HG02642 (cell line): ENCODE results near the gene SLC38A10.

Experiments used
- ATAC-seq: cut with Tn5 transposase; IDR thresholded peaks from one replicate; pipeline ENCODE4 v1.9.1; 2021; ENCODE audit warnings: mild to moderate bottlenecking; ENCODE audit not compliant: unreplicated experiment, poor library complexity

The SLC38A10 gene

DNA sequence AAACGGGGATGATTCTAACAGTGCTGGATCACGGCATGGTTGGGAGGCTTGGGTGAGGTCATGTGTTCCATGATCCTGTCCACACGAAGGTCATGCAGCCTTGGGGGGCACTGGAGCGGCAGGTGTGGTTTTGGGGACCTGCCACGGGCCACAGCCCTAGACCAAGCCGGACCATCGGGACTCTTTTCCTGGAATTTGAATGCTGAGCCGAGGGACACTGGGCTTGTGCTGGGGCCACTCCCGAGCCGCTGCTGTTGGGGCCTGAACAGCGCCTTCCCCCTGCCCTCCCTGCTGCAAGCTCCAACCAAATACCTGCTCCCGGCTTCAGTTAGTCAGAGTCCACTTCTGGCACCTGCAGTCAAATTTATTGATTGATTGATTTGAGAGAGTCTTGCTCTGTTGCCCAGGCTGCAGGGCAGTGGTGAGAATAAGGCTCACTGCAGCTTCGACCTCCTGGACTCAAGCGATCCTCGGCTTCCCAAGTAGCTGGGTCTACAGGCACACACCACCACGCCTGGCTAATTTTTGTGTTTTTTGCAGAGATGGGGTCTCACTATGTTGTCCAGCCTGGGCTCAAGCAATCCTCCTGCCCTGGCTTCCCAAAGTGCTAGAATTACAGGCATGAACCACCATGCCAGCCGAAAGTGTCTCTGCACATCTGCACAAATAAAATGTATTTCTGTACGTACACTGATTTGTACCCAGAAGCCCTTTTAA lies 37.2 kb upstream of the SLC38A10 start:
- no peak for ATAC-seq

GRCh38 chr17:81331527-81332043 lies 36.5 kb upstream of the SLC38A10 start:
- ATAC-seq: no peak

DNA sequence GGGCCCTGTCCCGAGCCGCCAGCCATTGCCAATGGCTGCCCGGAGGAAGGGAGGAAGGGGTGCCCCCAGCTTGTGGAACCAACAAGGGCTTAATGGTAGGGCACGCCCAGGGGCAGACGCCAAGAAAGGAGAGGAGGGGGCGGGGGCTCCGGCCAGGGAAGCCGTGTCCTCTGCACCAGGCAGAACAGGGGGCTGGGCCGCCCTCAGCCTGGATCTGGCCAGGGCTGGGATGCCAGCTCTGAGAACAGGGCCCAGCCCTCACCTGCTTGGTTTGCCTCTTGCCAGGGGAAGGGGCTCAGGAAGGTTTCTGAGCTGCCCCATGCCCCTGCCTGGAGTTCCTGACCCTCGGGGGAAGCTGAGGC lies 35.8 kb upstream of the SLC38A10 start:
- no peak for ATAC-seq

DNA sequence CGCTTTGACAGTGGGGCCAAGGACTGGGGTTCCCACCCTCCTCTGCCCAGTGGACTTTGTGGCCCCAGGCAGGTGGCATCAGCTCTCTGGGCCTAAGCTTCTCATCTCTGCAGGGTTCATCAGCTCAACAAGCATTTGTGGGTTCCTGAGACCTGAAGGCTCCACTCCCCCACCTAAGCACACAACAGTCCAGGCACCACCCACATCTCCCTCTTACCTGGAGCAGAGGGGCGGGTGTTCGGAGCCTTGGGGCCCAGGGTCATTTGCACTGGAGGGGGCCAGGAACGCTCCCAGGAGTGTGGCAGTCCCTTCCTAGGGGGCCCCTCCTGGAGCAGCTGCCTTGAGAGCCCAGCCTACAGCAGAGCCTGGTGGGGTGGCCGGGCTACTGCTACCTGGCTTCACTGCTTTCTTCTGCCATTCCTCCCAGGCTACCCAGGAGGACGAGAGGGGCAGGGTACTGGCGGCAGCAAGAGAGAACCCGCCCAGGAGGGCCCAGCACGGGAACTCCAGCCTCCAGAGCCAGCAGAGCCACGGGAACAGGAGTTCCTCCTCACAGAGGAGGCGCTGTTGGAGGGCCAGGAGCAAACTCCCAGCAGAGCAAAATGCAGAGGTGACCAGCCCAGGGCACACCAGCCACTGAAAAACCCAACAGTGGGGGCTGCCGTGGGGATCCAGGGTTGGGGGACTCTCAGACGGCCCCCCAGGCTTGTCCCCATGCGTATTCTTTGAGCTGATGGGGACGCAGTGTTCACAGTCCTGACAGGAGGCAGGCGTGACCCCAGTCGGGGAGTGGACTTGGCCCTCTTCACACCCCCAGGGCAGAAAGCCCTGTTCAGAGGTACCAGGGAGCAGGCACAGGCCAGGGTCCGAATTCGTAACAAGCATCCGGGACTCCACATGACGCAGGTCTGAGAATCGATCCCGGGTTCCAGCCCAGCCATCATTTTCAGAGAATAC lies 35.1 kb upstream of the SLC38A10 start:
- no peak for ATAC-seq

DNA sequence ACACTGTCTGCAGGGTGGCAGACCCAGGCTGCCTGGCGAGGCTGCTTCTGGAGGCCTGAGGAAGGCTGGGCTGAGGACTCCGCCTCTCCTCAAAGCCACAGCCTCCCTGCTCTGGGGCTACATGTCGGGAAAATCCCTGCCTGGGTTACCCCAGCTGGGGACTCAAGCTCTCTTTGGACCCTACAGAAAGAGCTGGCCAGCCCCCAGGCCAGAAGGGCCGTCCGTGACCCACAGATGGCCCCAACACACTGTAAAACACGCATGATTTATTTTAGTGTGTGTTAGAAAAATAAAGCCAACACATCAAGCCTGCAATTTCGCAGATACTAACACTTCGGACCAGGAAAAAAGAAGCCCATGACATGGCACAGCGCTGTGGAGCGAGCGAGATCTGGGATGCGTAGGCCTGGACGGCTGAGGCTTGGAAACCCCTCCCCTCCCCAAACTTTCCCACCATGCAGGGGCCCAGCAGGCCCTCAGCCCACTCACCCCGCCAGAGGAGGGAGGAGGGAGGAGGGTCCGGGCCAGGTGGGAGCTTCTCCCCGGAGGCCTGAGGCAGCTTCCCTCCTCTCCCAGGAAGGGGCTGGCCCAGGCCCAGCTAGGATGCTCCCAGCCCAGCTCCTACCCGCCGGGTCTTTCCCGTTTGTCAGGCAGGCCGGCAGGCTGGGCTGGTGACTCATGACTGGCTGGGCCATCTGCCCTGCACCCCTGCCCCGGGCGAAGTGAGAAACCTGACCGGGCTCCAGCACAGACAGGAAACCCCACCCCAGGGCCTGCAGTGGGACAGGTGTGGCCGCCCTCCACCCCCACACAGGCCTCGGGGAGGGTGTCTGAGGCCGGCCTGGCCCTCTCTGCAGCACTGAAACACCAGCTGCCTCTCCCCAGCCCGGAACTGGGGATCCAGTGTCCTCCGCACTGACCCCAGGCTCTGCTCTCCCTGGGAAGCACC lies 34.1 kb upstream of the SLC38A10 start:
- ATAC-seq: no peak

DNA sequence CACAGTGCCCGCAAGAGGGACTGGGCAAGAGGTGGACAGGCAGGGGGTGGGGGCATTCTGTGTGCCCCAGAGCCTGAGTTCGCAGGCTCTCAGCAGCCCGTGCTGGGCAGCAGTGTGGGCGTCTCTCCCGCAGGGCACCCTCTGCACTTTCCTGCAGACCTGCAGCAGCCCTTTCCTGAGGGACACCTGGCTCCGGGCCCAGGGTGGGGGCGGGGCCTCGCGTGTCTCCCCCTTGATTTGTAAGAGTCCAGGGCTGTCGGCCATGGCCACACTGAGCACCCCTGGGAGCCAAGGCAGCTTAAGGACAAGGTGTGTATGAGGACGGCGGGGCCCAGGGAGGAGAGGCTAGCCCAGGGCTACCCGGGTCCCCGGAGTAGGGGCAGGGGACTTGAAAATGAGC lies 33.4 kb upstream of the SLC38A10 start:
- no peak for ATAC-seq

GRCh38 chr17:81325714-81326358 lies 30.7 kb upstream of the SLC38A10 start:
- no peak for ATAC-seq

DNA sequence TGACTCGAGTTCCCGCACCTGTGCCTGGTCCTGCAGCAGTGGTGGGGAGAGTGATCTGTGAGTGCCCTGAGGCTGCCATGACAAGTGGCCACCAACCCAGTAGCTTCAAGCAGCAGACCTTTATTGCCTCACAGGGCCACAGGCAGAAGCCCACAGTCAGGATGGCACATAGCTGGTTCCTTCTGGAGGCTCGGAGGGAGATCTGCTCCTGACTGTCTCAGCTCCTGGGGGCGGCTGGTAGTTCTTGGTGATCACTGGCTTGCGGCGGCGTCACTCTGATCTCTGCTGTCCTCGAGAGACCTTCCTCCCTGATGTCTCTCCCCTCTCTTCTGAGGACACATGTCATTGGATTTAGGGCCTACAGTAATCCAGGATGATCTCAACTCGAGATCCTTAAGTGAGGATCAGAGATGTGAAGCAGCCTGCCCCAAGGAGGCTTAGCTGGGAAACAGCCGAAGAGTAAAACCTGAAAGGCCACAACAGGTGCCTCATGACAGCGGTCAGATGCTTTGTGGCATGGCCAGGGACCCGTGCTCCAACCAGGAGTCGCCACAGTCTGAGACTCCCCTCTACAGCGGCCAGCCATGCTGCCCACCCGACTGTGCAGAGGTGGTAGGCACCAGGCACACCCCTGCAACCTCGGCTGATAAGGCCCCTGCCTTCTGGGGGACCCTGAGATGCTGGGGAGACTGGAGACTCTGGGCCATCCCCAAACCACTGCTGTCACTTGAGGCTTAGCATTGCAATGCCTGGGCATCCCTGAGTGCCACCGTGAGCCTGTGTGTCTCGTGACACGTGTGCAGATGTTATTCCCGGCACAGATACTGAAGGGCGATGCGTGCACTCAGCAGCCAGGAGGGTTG lies 30.0 kb upstream of the SLC38A10 start:
- no peak for ATAC-seq

DNA sequence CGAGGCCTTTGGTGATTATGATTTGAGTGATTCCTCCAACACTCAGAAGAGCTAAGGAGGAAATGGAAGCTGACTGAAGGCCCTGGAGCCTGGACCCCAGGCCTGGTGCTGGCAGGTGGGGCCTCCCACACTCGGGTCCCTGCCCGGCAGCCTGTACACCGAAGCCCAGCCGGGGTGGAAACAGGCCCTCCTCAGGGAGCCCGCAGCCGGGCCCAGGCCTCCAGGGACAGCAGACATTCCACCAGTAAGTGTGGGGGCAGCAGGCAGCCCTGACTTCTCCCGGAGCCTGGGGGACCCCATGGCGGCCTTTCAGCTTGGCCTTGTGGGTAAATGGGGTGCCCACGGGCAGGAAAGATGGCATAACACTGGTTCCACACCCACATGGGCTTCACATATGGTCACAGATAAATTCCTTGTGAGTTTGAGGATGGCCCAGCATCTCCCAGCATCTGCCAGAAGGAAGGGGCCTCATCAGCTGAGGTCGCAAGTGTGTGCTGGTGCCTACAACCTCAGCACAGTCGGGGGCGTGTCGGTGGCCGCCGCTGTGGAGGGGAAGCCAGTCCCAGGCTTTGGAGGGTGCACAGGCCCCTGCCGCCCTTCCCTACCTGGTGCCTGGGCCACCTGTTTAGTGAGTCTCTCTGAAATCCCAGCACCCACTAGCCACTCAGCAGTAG lies 29.2 kb upstream of the SLC38A10 start:
- ATAC-seq: no peak

DNA sequence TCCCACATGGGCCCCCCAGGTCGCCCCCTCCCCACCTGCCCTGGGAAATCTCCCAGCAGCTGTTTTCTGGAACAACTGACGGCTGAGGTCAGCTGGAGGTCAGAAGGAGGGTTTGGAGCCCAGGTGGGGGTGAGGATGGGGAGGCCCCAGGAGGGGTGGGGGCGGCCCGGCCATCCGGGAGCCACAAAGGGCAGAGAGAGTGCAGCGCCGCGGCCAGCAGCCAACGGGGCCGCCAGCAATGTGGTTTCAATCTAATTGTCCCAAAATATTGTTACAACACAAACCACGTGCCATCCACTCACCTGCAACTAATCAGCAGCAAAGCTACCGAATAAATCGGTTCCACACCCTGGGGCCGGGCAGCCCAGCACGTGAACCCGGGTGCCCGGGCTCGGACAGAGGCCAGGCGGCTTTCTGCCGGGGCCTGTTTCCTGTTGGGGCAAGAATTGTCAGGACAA lies 28.3 kb upstream of the SLC38A10 start:
- no peak for ATAC-seq

DNA sequence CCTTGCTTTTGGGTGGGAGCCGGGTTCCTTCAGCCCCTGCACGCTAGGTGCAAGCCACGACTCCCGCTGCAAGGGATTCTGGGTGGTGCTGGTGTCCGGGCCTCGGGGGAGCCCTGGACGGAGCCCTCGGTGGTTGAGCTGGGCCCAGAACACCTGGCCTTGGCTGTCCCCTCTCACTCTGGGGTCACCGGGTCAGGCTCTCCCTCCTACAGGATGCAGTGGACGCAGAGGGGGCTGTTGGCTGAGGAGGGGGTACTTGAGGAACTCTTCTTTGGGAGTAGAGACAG lies 27.9 kb upstream of the SLC38A10 start:
- no peak for ATAC-seq

GRCh38 chr17:81322271-81323082 lies 27.4 kb upstream of the SLC38A10 start:
- no peak for ATAC-seq

DNA sequence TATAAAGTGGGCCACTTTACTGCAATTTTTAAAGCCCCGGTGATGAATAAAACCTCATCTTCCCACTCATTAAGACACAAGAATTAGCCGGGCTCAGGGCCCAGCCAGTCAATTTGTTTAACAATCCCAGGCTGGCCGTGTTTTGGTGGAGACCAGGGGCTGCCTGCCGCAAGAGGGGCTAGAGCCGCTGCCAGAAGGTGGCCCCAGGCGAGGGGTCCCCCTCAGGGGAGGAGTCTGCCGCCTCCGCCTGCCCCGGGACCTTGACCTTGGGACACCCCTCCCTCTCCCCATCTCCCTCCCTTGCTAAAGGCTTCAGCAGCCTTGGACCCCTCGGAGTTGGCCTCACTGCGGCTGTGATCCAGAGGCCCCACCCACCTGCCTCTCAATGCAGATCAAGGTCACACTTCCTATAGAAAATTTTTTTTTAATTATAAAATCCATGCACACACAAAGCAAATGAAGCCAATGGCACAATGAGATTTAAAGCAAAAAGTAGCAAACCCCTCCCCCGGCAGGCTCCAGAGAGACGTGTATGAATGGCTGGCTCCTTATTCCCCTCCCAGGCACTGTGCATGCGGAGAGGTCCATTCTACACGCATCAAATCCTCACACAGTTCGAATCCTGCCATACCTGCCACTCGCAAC lies 23.0 kb upstream of the SLC38A10 start:
- no peak for ATAC-seq

GRCh38 chr17:81317530-81317821 lies 22.4 kb upstream of the SLC38A10 start:
- no peak for ATAC-seq

DNA sequence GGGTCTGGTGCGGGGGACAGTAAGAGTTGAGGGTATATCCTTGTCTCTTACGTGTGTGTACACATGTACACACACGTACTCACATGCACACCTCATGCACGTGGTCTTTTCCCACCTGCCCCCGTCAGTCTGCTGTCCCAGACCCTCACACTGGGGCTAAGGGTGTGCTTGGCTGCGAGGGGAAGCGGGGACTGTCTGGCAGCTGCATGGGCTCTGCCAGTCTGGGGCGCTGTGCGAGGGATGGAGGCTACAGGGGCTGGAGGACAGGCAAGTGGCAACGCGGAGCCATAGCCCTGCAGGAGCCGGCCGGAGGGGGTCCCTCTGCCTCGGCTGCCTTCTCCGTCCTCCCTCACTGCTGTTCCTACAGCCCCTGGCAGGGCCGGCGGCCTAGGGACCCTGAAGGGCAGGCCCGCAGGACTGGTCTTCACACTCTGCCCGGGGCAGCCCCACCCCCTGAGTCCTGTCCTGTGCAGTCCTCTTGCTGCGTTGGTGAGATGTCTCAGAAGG lies 20.8 kb upstream of the SLC38A10 start:
- ATAC-seq: no peak

- no peak for ATAC-seq
Measured at GRCh38 chr17:81315129-81315884, 20.2 kb upstream of the SLC38A10 start.
